ENCODE data around the gene EAPP. TPM values are rescaled to one million over a fixed set of nuclear protein-coding genes. Genes with fewer than 3 reads are reported as not detected.
A peak's percentile ranks its signal among the peaks of the same experiment; 100 is the strongest.
"Not testable (repeated sequence)": the region's sequence is repeated elsewhere in the genome, so short reads cannot be mapped to it uniquely, and the experiment has no call there.

EAPP gene
- total RNA-seq = 10 to 100 TPM; 34.8 to 38.9 (median 35.7) TPM

GRCh38 chr14:34539407-34540180 is at the start of gene EAPP:
Gene EAPP, minus strand, starts transcription at chr14:34539701. Its CDS starts 73 bp downstream, at chr14:34539628.
- Mint-ChIP-seq H3K4me3 (peak within 1 kb of the TSS; percentile 99), H3K4me1 (ENCODE audit: low read depth) (peaks cover 34% of the 10 kb centered on the region), H3K9me3 (no peaks in the 10 kb centered on the region), H3K36me3 (ENCODE audit: insufficient read depth) (peaks cover 2% of the 10 kb centered on the region), H3K27me3 (ENCODE audit: low read depth) (no peaks in the 10 kb centered on the region)
- DNase-seq (peak; percentile 92), ATAC-seq (peak; percentile 99 to 100)

GRCh38 chr14:34583525-34583924 is 44.0 kb upstream of the EAPP start:
- Mint-ChIP-seq H3K9me3 (no peaks in the 10 kb centered on the region), H3K4me1 (ENCODE audit: low read depth) (no peaks in the 10 kb centered on the region), H3K4me3 (no peak overlapping the region), H3K27me3 (ENCODE audit: low read depth) (no peaks in the 10 kb centered on the region), H3K36me3 (ENCODE audit: insufficient read depth) (peaks cover 22% of the 10 kb centered on the region)
- ATAC-seq (no peak), DNase-seq (no peak)

GRCh38 chr14:34582117-34582680 is 42.7 kb upstream of the EAPP start:
- ATAC-seq (no peak), DNase-seq (no peak)
- no peaks in the 10 kb centered on the region for H3K4me1 Mint-ChIP-seq (ENCODE audit: low read depth)
- H3K27me3 Mint-ChIP-seq (ENCODE audit: low read depth) = no peaks in the 10 kb centered on the region
- H3K4me3 Mint-ChIP-seq = no peak overlapping the region
- H3K9me3 Mint-ChIP-seq = no peaks in the 10 kb centered on the region
- H3K36me3 Mint-ChIP-seq (ENCODE audit: insufficient read depth) = peaks cover 25% of the 10 kb centered on the region

- ATAC-seq = no peak
- DNase-seq = no peak
- Mint-ChIP-seq H3K36me3 (ENCODE audit: insufficient read depth) (peaks cover 23% of the 10 kb centered on the region), H3K4me1 (ENCODE audit: low read depth) (no peaks in the 10 kb centered on the region), H3K27me3 (ENCODE audit: low read depth) (no peaks in the 10 kb centered on the region), H3K9me3 (no peaks in the 10 kb centered on the region), H3K4me3 (no peak overlapping the region)
Measured at GRCh38 chr14:34580381-34580780, 40.9 kb upstream of the EAPP start.

- H3K36me3 Mint-ChIP-seq (ENCODE audit: insufficient read depth) = peaks cover 15% of the 10 kb centered on the region
- H3K4me1 Mint-ChIP-seq (ENCODE audit: low read depth) = no peaks in the 10 kb centered on the region
- no peak overlapping the region for H3K4me3 Mint-ChIP-seq
- no peak for ATAC-seq
- no peak for DNase-seq
- no peaks in the 10 kb centered on the region for H3K9me3 Mint-ChIP-seq
- no peaks in the 10 kb centered on the region for H3K27me3 Mint-ChIP-seq (ENCODE audit: low read depth)
Measured at GRCh38 chr14:34571771-34572170, 32.3 kb upstream of the EAPP start.

- no peak for ATAC-seq
- Mint-ChIP-seq H3K27me3 (ENCODE audit: low read depth) (no peaks in the 10 kb centered on the region), H3K4me3 (no peak overlapping the region), H3K4me1 (ENCODE audit: low read depth) (no peaks in the 10 kb centered on the region), H3K36me3 (ENCODE audit: insufficient read depth) (peaks cover 15% of the 10 kb centered on the region), H3K9me3 (no peaks in the 10 kb centered on the region)
- no peak for DNase-seq
Measured at GRCh38 chr14:34569750-34570149, 30.2 kb upstream of the EAPP start.

- no peaks in the 10 kb centered on the region for H3K4me1 Mint-ChIP-seq (ENCODE audit: low read depth)
- ATAC-seq (no peak), DNase-seq (no peak)
- H3K9me3 Mint-ChIP-seq = no peaks in the 10 kb centered on the region
- H3K4me3 Mint-ChIP-seq = no peak overlapping the region
- H3K36me3 Mint-ChIP-seq (ENCODE audit: insufficient read depth) = peaks cover 15% of the 10 kb centered on the region
- no peaks in the 10 kb centered on the region for H3K27me3 Mint-ChIP-seq (ENCODE audit: low read depth)
Measured at GRCh38 chr14:34568803-34569202, 29.3 kb upstream of the EAPP start.

- Mint-ChIP-seq H3K36me3 (ENCODE audit: insufficient read depth) (peaks cover 12% of the 10 kb centered on the region), H3K4me3 (no peak overlapping the region), H3K27me3 (ENCODE audit: low read depth) (no peaks in the 10 kb centered on the region), H3K4me1 (ENCODE audit: low read depth) (no peaks in the 10 kb centered on the region), H3K9me3 (no peaks in the 10 kb centered on the region)
- ATAC-seq = no peak
- no peak for DNase-seq
Measured at GRCh38 chr14:34562776-34563150, 23.3 kb upstream of the EAPP start.

- H3K36me3 Mint-ChIP-seq (ENCODE audit: insufficient read depth) = peaks cover 10% of the 10 kb centered on the region
- not testable (repeated sequence) for H3K4me1 Mint-ChIP-seq (ENCODE audit: low read depth); H3K4me3 Mint-ChIP-seq; H3K9me3 Mint-ChIP-seq; H3K27me3 Mint-ChIP-seq (ENCODE audit: low read depth); DNase-seq; ATAC-seq
Measured at GRCh38 chr14:34562037-34562775, 22.7 kb upstream of the EAPP start.

- not testable (repeated sequence) for H3K36me3 Mint-ChIP-seq (ENCODE audit: insufficient read depth); H3K4me3 Mint-ChIP-seq
Measured at GRCh38 chr14:34556498-34556829, 17.0 kb upstream of the EAPP start.

GRCh38 chr14:34555583-34556497 is 16.3 kb upstream of the EAPP start:
- H3K4me3 Mint-ChIP-seq; DNase-seq; H3K36me3 Mint-ChIP-seq (ENCODE audit: insufficient read depth); H3K27me3 Mint-ChIP-seq (ENCODE audit: low read depth): not testable (repeated sequence)
- ATAC-seq = peak; percentile 72 to 73
- Mint-ChIP-seq H3K4me1 (ENCODE audit: low read depth) (peaks cover 15% of the 10 kb centered on the region), H3K9me3 (peaks cover 12% of the 10 kb centered on the region)

More at GRCh38 chr14:34556498-34556829, 17.0 kb upstream of the EAPP start:
- not testable (repeated sequence) for H3K27me3 Mint-ChIP-seq (ENCODE audit: low read depth); DNase-seq
- peaks cover 13% of the 10 kb centered on the region for H3K4me1 Mint-ChIP-seq (ENCODE audit: low read depth)
- ATAC-seq = peak; percentile 39 to 50
- peaks cover 10% of the 10 kb centered on the region for H3K9me3 Mint-ChIP-seq

- DNase-seq = no peak
- Mint-ChIP-seq H3K4me1 (ENCODE audit: low read depth) (peaks cover 16% of the 10 kb centered on the region), H3K36me3 (ENCODE audit: insufficient read depth) (no peaks in the 10 kb centered on the region), H3K27me3 (ENCODE audit: low read depth) (no peaks in the 10 kb centered on the region), H3K9me3 (peaks cover 12% of the 10 kb centered on the region), H3K4me3 (peak overlapping the region; percentile 55)
- no peak for ATAC-seq
Measured at GRCh38 chr14:34554540-34555250, 15.2 kb upstream of the EAPP start.

- not testable (repeated sequence) for H3K4me3 Mint-ChIP-seq; ATAC-seq; DNase-seq; H3K27me3 Mint-ChIP-seq (ENCODE audit: low read depth); H3K36me3 Mint-ChIP-seq (ENCODE audit: insufficient read depth)
- Mint-ChIP-seq H3K4me1 (ENCODE audit: low read depth) (peaks cover 14% of the 10 kb centered on the region), H3K9me3 (peaks cover 11% of the 10 kb centered on the region)
Measured at GRCh38 chr14:34549276-34549966, 9.9 kb upstream of the EAPP start.

Data from activated T-cell treated with anti-CD3 and anti-CD28 coated beads, Interleukin-2, amount 50 U/mL, for 4 hours (primary cell).